Panc1 (cell line): ENCODE results near the gene BARHL1. TPM values are rescaled to one million over a fixed set of nuclear protein-coding genes. Genes with fewer than 3 reads are reported as not detected.
A peak's percentile ranks its signal among the peaks of the same experiment; 100 is the strongest.

Experiments used
- ATAC-seq: fragments of 200-7000 bp; cut with Tn5 transposase; 2 replicates; pipeline ENCODE4 v1.9.1; 2020; ENCODE audit warnings: mild to moderate bottlenecking, moderate library complexity
- BruUV-seq: library from RNA; stranded (reverse); fragments of 400-500 nt; replicated peaks from 2 replicates; lab custom pipeline; 2021; lab: Mats Ljungman, UMichigan
- CTCF ChIA-PET: fragments of 300-600 bp; sonication (Branson Sonifier 250); formaldehyde crosslinking; loops from one replicate; lab custom pipeline; 2022; ENCODE audit warnings: antibody characterized with exemption; lab: Charles Lee
- POLR2A ChIA-PET: fragments of 300-600 bp; sonication (Branson Sonifier 250); formaldehyde crosslinking; loops from one replicate; lab custom pipeline; 2022; ENCODE audit warnings: antibody characterized with exemption; lab: Charles Lee
- DNase-seq: peaks from one replicate; pipeline ENCODE4 v3.0.0-alpha.2; 2010; ENCODE audit warnings: low read depth, low spot score
- H3K27ac ChIP-seq: 2 replicates; pipeline ENCODE4 v1.5.1; 2011; ENCODE audit warnings: mild to moderate bottlenecking, low read length, inconsistent platforms
- H3K27me3 ChIP-seq: fragments of 200-500 bp; sonication (Bioruptor generic); 2 replicates; pipeline ENCODE4 v1.6.0; 2014; ENCODE audit warnings: low read length, inconsistent platforms; ENCODE audit not compliant: control insufficient read depth, insufficient read depth
- H3K36me3 ChIP-seq: fragments of 200-500 bp; sonication (Bioruptor generic); 2 replicates; pipeline ENCODE4 v1.5.1; 2014; ENCODE audit warnings: inconsistent platforms, mild to moderate bottlenecking, low read length, moderate library complexity; ENCODE audit not compliant: control insufficient read depth, insufficient read depth
- H3K4me1 ChIP-seq: 2 replicates; pipeline ENCODE4 v1.5.1; 2011; ENCODE audit warnings: inconsistent platforms, mild to moderate bottlenecking, low read length, moderate library complexity; ENCODE audit not compliant: control insufficient read depth, insufficient read depth
- H3K4me3 ChIP-seq, 2 experiments: 2 replicates each; pipeline ENCODE4 v1.5.1; 2011 to 2012; ENCODE audit warnings: low read depth in 2 of 2, low read length in 2 of 2, mild to moderate bottlenecking in 2 of 2, inconsistent platforms in 1 of 2, moderate library complexity in 1 of 2
- H3K9me3 ChIP-seq: fragments of 200-500 bp; sonication (Bioruptor generic); 2 replicates; pipeline ENCODE4 v1.5.1; 2014; ENCODE audit warnings: low read depth, mild to moderate bottlenecking, inconsistent platforms, low read length, moderate library complexity; ENCODE audit not compliant: control insufficient read depth, insufficient read depth
- CTCF ChIP-seq: fragments of 450-650 bp; IDR thresholded peaks from 2 replicates; pipeline ENCODE4 v1.5.1; 2017; ENCODE audit warnings: mild to moderate bottlenecking
- POLR2AphosphoS5 ChIP-seq: IDR thresholded peaks from 2 replicates; pipeline ENCODE4 v1.6.1; 2012; ENCODE audit warnings: mild to moderate bottlenecking, low read depth, low read length, moderate library complexity
- REST ChIP-seq, 2 experiments: IDR thresholded peaks; 2 replicates each; pipeline ENCODE4 v1.6.1; 2011 to 2012; ENCODE audit warnings: low read depth in 2 of 2, control low read depth in 1 of 2, low read length in 1 of 2, mild to moderate bottlenecking in 1 of 2, moderate library complexity in 1 of 2; ENCODE audit not compliant: insufficient read depth in 1 of 2
- SIN3A ChIP-seq: IDR thresholded peaks from 2 replicates; pipeline ENCODE4 v1.6.1; 2012; ENCODE audit warnings: low read depth, mild to moderate bottlenecking, low read length, moderate library complexity, borderline replicate concordance; ENCODE audit not compliant: insufficient read depth
- TCF7L2 ChIP-seq: IDR thresholded peaks from 2 replicates; pipeline ENCODE4 v1.6.1; 2011; ENCODE audit warnings: mild to moderate bottlenecking, low read depth, low read length, inconsistent platforms
- in situ Hi-C: cut with HindIII; loops from 2 replicates; pipeline ENCODE4 v1.10.0; 2016; ENCODE audit warnings: low sequenced_read_pairs, low pct_unique_long_range_greater_than_20kb
- intact Hi-C: fragments of 100-400 bp; cut with micrococcal nuclease; formaldehyde crosslinking; loops from one replicate; pipeline ENCODE4 v1.10.0; 2022; ENCODE audit not compliant: unreplicated experiment
- total RNA-seq: library from RNA; stranded (reverse); gene quantifications from one replicate; pipeline ENCODE4 v1.2.1, GENCODE V29; 2021; ENCODE audit not compliant: unreplicated experiment

The BARHL1 gene
- total RNA-seq, 1 experiment from 2014 or later = not detected

GRCh38 chr9:132546148-132547051 is 36.0 kb upstream of the BARHL1 start:
- CTCF ChIA-PET = interaction anchor here (0.6 kb wide), 1 partner anchor 23 kb away, joined by 4 read pairs; no protein-coding TSS in a partner anchor
- ATAC-seq (peak; percentile 53), DNase-seq (no peak)
- no TSS peak for BruUV-seq
- intact Hi-C loops (no loop called here), in situ Hi-C loops (no loop called here)
- no peak overlapping the region for H3K27ac ChIP-seq
- no peaks in the 10 kb centered on the region for H3K9me3 ChIP-seq
- TF ChIP-seq CTCF = no peak; the same call in 1 of the 2 replicates
- TF ChIP-seq TCF7L2 = no peak
- TF ChIP-seq REST (IDR thresholded peaks at IDR 0.05; ENCODE audit: insufficient read depth in 1 of 2, low read depth in 2 of 2, low read length in 1 of 2) = no peak
- no peak for TF ChIP-seq POLR2AphosphoS5
- TF ChIP-seq SIN3A = no peak
- H3K4me3 ChIP-seq = peak overlapping the region in 1 of 2 experiments; percentile 20; a peak in 1 of 4 replicates
- H3K4me1 ChIP-seq = no peaks in the 10 kb centered on the region
- POLR2A ChIA-PET = no interaction called here
- H3K27me3 ChIP-seq = no peaks in the 10 kb centered on the region
- H3K36me3 ChIP-seq = no peaks in the 10 kb centered on the region

GRCh38 chr9:132547052-132547431 is 35.4 kb upstream of the BARHL1 start:
- ChIA-PET CTCF (interaction anchor here (0.6 kb wide), 1 partner anchor 22 kb away, joined by 4 read pairs; no protein-coding TSS in a partner anchor), POLR2A (no interaction called here)
- intact Hi-C loops = no loop called here
- no peaks in the 10 kb centered on the region for H3K9me3 ChIP-seq
- DNase-seq (no peak), ATAC-seq (no peak; the same call in 1 of the 2 replicates)
- H3K4me1 ChIP-seq = no peaks in the 10 kb centered on the region
- H3K27ac ChIP-seq = no peak overlapping the region
- in situ Hi-C loops = no loop called here
- BruUV-seq = no TSS peak
- TF ChIP-seq REST (IDR thresholded peaks at IDR 0.05; ENCODE audit: insufficient read depth in 1 of 2, low read depth in 2 of 2, low read length in 1 of 2) = no peak
- TF ChIP-seq CTCF = no peak
- no peak for TF ChIP-seq SIN3A
- TF ChIP-seq TCF7L2 = no peak
- TF ChIP-seq POLR2AphosphoS5 = no peak
- no peak overlapping the region for H3K4me3 ChIP-seq
- no peaks in the 10 kb centered on the region for H3K27me3 ChIP-seq
- H3K36me3 ChIP-seq = no peaks in the 10 kb centered on the region
